K562 (cell line): Measurements from ENCODE around the gene IRF3. TPM values are rescaled to one million over a fixed set of nuclear protein-coding genes. Genes with fewer than 3 reads are reported as not detected.

Source experiments
- COPS2 ChIP-seq: fragments of 450-650 bp; conservative IDR thresholded peaks from 2 replicates; pipeline ENCODE4 v1.6.1; 2016; ENCODE audit warnings: mild to moderate bottlenecking, moderate library complexity
- E2F1 ChIP-seq: sonication (generic); formaldehyde crosslinking; IDR thresholded peaks from 2 replicates; pipeline ENCODE4 v1.8.1; 2023; ENCODE audit warnings: mild to moderate bottlenecking, missing genetic modification reagents, moderate library complexity
- E2F6 ChIP-seq, 2 experiments: IDR thresholded peaks; 2 replicates each; pipeline ENCODE4 v1.6.1; 2011; ENCODE audit warnings: borderline replicate concordance in 1 of 2, control low read depth in 1 of 2, low read depth in 1 of 2, low read length in 1 of 2, mild to moderate bottlenecking in 1 of 2, mixed read lengths in 1 of 2, moderate library complexity in 1 of 2; ENCODE audit not compliant: insufficient read depth in 1 of 2, insufficient read length in 1 of 2, poor library complexity in 1 of 2, severe bottlenecking in 1 of 2; ENCODE audit errors: extremely low read depth in 1 of 2
- KAT8 ChIP-seq: fragments of 450-650 bp; IDR thresholded peaks from 2 replicates; pipeline ENCODE4 v1.6.1; 2016; ENCODE audit warnings: low read depth, mild to moderate bottlenecking
- KLF6 ChIP-seq: fragments of 250-450 bp; sonication (Bioruptor Pico); IDR thresholded peaks from 2 replicates; pipeline ENCODE4 v1.4.0; 2020; ENCODE audit warnings: mild to moderate bottlenecking, moderate library complexity, borderline replicate concordance
- LCOR ChIP-seq: sonication (generic); formaldehyde crosslinking; IDR thresholded peaks from 2 replicates; pipeline ENCODE4 v1.8.0; 2022; ENCODE audit warnings: mild to moderate bottlenecking, missing genetic modification reagents
- MEF2A ChIP-seq: IDR thresholded peaks from 2 replicates; pipeline ENCODE4 v1.6.1; 2011; ENCODE audit warnings: low read depth, mild to moderate bottlenecking, low read length, moderate library complexity; ENCODE audit not compliant: control insufficient read depth
- NR1H2 ChIP-seq: sonication (generic); formaldehyde crosslinking; IDR thresholded peaks from 2 replicates; pipeline ENCODE4 v1.4.0; 2020; ENCODE audit warnings: mild to moderate bottlenecking, missing genetic modification reagents
- SIRT6 ChIP-seq: IDR thresholded peaks from one replicate; pipeline ENCODE4 v1.6.1; 2012; ENCODE audit warnings: low read depth, mild to moderate bottlenecking, control low read depth, inconsistent platforms, low read length, moderate library complexity
- SNAPC5 ChIP-seq: fragments of 250-450 bp; sonication (Bioruptor Pico); IDR thresholded peaks from 2 replicates; pipeline ENCODE4 v1.8.0; 2021; ENCODE audit warnings: moderate library complexity, mild to moderate bottlenecking, inconsistent platforms
- ZFP30 ChIP-seq: fragments of 250-450 bp; sonication (Bioruptor Pico); IDR thresholded peaks from 2 replicates; pipeline ENCODE4 v1.8.0; 2022; ENCODE audit warnings: moderate library complexity, mild to moderate bottlenecking, inconsistent platforms, borderline replicate concordance
- ZNF41 ChIP-seq: fragments of 250-450 bp; sonication (Bioruptor Pico); conservative IDR thresholded peaks from 2 replicates; pipeline ENCODE4 v1.4.0; 2020; ENCODE audit warnings: mild to moderate bottlenecking
- ZNF561 ChIP-seq: fragments of 450-650 bp; formaldehyde crosslinking; conservative IDR thresholded peaks from 2 replicates; pipeline ENCODE4 v1.4.0; 2020; ENCODE audit warnings: mild to moderate bottlenecking, moderate library complexity
- polyA plus RNA-seq, 8 experiments: library from polyadenylated mRNA; depleted of rRNA in 4 of 8; stranded (reverse) in 5 of 8; unstranded in 3 of 8; fragments of >200 nt; fragmentation: Nextera tagmentation in 2 of 8; fragmentation: Illumina TruSeq in 1 of 8; extraction: Ambion mirVana in 2 of 8; extraction: Trizol in 1 of 8; gene quantifications; 2 replicates each; pipeline versions ENCODE4 v1.2.1 to v1.2.3, GENCODE V29; 2011 to 2014; ENCODE audit warnings: inconsistent platforms in 1 of 8, missing spikeins in 1 of 8
- total RNA-seq, 7 experiments: library from RNA; depleted of rRNA in 6 of 7; stranded (reverse); fragments of >200 nt in 6 of 7; fragmentation: Illumina TruSeq in 2 of 7; extraction: Trizol in 2 of 7; gene quantifications; 2 replicates each; pipeline versions ENCODE4 v1.2.1 to v1.2.3, GENCODE V29; 2011 to 2021; ENCODE audit warnings: low replicate concordance in 1 of 7
- TF ChIP-seq, protein P1 (sequence below), 2 experiments: fragments of 450-650 bp; formaldehyde crosslinking in 1 of 2; IDR thresholded peaks; 2 replicates each; pipeline versions ENCODE4 v1.4.0 to v1.6.1; 2014 to 2020; ENCODE audit warnings: mild to moderate bottlenecking in 2 of 2, borderline replicate concordance in 1 of 2, low read depth in 1 of 2
- TF ChIP-seq, protein P2 (sequence below), 3 experiments: IDR thresholded peaks in 2 of 3; conservative IDR thresholded peaks in 1 of 3; 2 replicates each; pipeline ENCODE4 v1.5.1; 2011 to 2012; ENCODE audit warnings: low read length in 3 of 3, mild to moderate bottlenecking in 3 of 3, control low read depth in 2 of 3, improper control_type of control experiment in 1 of 3, inconsistent platforms in 1 of 3, low read depth in 1 of 3, mixed read lengths in 1 of 3, moderate library complexity in 1 of 3; ENCODE audit not compliant: insufficient read depth in 2 of 3

The IRF3 gene
- total and polyA plus RNA-seq, 9 of the 15 experiments (the other 6 are each of a cell fraction or from before 2014, with no cell fraction given): 7.5 to 145 (median 65.4) TPM

GRCh38 chr19:49712397-49712859 is 46.8 kb upstream of the IRF3 start (continued):
- TF ChIP-seq E2F6 (IDR thresholded peaks at IDR 0.05; ENCODE audit: borderline replicate concordance in 1 of 2, extremely low read depth in 1 of 2, insufficient read depth in 1 of 2, insufficient read length in 1 of 2, low read depth in 1 of 2, low read length in 1 of 2, poor library complexity in 1 of 2, severe bottlenecking in 1 of 2) (peak in 1 of 2 experiments; percentile 23), COPS2 (no peak), MEF2A (no peak), E2F1 (CRISPR knock-in tag) (no peak), SNAPC5 (CRISPR knock-in tag) (no peak), SIRT6 (no peak), ZFP30 (CRISPR knock-in tag) (no peak), ZNF41 (no peak), ZNF561 (CRISPR knock-in tag) (no peak), KAT8 (no peak), NR1H2 (CRISPR knock-in tag) (no peak), KLF6 (CRISPR knock-in tag) (no peak), LCOR (CRISPR knock-in tag) (no peak)
- TF ChIP-seq, protein P1, sequence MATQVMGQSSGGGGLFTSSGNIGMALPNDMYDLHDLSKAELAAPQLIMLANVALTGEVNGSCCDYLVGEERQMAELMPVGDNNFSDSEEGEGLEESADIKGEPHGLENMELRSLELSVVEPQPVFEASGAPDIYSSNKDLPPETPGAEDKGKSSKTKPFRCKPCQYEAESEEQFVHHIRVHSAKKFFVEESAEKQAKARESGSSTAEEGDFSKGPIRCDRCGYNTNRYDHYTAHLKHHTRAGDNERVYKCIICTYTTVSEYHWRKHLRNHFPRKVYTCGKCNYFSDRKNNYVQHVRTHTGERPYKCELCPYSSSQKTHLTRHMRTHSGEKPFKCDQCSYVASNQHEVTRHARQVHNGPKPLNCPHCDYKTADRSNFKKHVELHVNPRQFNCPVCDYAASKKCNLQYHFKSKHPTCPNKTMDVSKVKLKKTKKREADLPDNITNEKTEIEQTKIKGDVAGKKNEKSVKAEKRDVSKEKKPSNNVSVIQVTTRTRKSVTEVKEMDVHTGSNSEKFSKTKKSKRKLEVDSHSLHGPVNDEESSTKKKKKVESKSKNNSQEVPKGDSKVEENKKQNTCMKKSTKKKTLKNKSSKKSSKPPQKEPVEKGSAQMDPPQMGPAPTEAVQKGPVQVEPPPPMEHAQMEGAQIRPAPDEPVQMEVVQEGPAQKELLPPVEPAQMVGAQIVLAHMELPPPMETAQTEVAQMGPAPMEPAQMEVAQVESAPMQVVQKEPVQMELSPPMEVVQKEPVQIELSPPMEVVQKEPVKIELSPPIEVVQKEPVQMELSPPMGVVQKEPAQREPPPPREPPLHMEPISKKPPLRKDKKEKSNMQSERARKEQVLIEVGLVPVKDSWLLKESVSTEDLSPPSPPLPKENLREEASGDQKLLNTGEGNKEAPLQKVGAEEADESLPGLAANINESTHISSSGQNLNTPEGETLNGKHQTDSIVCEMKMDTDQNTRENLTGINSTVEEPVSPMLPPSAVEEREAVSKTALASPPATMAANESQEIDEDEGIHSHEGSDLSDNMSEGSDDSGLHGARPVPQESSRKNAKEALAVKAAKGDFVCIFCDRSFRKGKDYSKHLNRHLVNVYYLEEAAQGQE (IDR thresholded peaks at IDR 0.05; ENCODE audit: borderline replicate concordance): no peak
- TF ChIP-seq, protein P1 (CRISPR knock-in tag; IDR thresholded peaks at IDR 0.05; ENCODE audit: low read depth): no peak
- TF ChIP-seq, protein P2, sequence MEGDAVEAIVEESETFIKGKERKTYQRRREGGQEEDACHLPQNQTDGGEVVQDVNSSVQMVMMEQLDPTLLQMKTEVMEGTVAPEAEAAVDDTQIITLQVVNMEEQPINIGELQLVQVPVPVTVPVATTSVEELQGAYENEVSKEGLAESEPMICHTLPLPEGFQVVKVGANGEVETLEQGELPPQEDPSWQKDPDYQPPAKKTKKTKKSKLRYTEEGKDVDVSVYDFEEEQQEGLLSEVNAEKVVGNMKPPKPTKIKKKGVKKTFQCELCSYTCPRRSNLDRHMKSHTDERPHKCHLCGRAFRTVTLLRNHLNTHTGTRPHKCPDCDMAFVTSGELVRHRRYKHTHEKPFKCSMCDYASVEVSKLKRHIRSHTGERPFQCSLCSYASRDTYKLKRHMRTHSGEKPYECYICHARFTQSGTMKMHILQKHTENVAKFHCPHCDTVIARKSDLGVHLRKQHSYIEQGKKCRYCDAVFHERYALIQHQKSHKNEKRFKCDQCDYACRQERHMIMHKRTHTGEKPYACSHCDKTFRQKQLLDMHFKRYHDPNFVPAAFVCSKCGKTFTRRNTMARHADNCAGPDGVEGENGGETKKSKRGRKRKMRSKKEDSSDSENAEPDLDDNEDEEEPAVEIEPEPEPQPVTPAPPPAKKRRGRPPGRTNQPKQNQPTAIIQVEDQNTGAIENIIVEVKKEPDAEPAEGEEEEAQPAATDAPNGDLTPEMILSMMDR (IDR thresholded peaks at IDR 0.05 in 2 of 3, conservative IDR thresholded peaks at IDR 0.05 in 1 of 3; ENCODE audit: insufficient read depth in 2 of 3, low read depth in 1 of 3, low read length in 3 of 3): no peak
